WTC11 (cell line): Measurements from ENCODE around the gene RND3. TPM values are rescaled to one million over a fixed set of nuclear protein-coding genes. Genes with fewer than 3 reads are reported as not detected.

ENCODE experiments used
- ATAC-seq: fragments of 200-7000 bp; cut with Tn5 transposase; 2 replicates; pipeline ENCODE4 v1.10.0; 2021; ENCODE audit warnings: mild to moderate bottlenecking, moderate library complexity
- CTCF ChIA-PET: fragments of 300-600 bp; sonication (Branson Sonifier 250); formaldehyde crosslinking; loops from one replicate; lab custom pipeline; 2021; ENCODE audit warnings: antibody characterized with exemption; lab: Charles Lee
- POLR2A ChIA-PET: fragments of 350-600 bp; sonication (Branson Sonifier 250); formaldehyde crosslinking; loops from one replicate; lab custom pipeline; 2021; ENCODE audit warnings: antibody characterized with exemption; lab: Charles Lee
- DNase-seq: peaks from one replicate; pipeline ENCODE4 v3.0.0; 2021; ENCODE audit warnings: low spot score
- H3K27ac Mint-ChIP-seq: 2 replicates; pipeline ENCODE4 v1.8.0; 2021; ENCODE audit warnings: mixed read lengths
- H3K27me3 Mint-ChIP-seq: 2 replicates; pipeline ENCODE4 v1.8.0; 2021; ENCODE audit warnings: low read depth, mild to moderate bottlenecking, moderate library complexity, mixed read lengths
- H3K36me3 Mint-ChIP-seq: 2 replicates; pipeline ENCODE4 v1.8.0; 2021; ENCODE audit warnings: mixed read lengths
- H3K4me1 Mint-ChIP-seq: 2 replicates; pipeline ENCODE4 v1.8.0; 2022; ENCODE audit warnings: mixed read lengths
- H3K4me3 Mint-ChIP-seq: 2 replicates; pipeline ENCODE4 v1.8.0; 2021; ENCODE audit warnings: mild to moderate bottlenecking, moderate library complexity, mixed read lengths
- H3K9me3 Mint-ChIP-seq: 2 replicates; pipeline ENCODE4 v1.8.0; 2021; ENCODE audit warnings: mixed read lengths
- CREB1 ChIP-seq: sonication (generic); formaldehyde crosslinking; IDR thresholded peaks from 2 replicates; pipeline ENCODE4 v1.8.0; 2023; ENCODE audit warnings: mild to moderate bottlenecking, missing genetic modification reagents
- ELF4 ChIP-seq: sonication (generic); formaldehyde crosslinking; IDR thresholded peaks from 2 replicates; pipeline ENCODE4 v1.8.1; 2022; ENCODE audit warnings: low read depth, mild to moderate bottlenecking, moderate library complexity, missing genetic modification reagents
- ESRRA ChIP-seq: sonication (generic); formaldehyde crosslinking; IDR thresholded peaks from 2 replicates; pipeline ENCODE4 v1.8.1; 2022; ENCODE audit warnings: mild to moderate bottlenecking, missing genetic modification reagents, borderline replicate concordance
- FOXJ3 ChIP-seq: sonication (generic); formaldehyde crosslinking; IDR thresholded peaks from 2 replicates; pipeline ENCODE4 v1.9.0; 2021; ENCODE audit warnings: missing genetic modification reagents, mild to moderate bottlenecking, borderline replicate concordance
- FOXK1 ChIP-seq: sonication (generic); formaldehyde crosslinking; IDR thresholded peaks from 2 replicates; pipeline ENCODE4 v1.8.0; 2022; ENCODE audit warnings: mild to moderate bottlenecking, moderate library complexity, missing genetic modification reagents
- HMGA2 ChIP-seq: fragments of 250-450 bp; sonication (Bioruptor Pico); IDR thresholded peaks from 2 replicates; pipeline ENCODE4 v1.4.0; 2021; ENCODE audit warnings: mild to moderate bottlenecking, moderate library complexity
- JAZF1 ChIP-seq: fragments of 250-450 bp; sonication (Bioruptor Pico); IDR thresholded peaks from 2 replicates; pipeline ENCODE4 v1.9.0; 2021; ENCODE audit warnings: moderate library complexity, mild to moderate bottlenecking, inconsistent platforms
- KAT7 ChIP-seq: sonication (generic); formaldehyde crosslinking; IDR thresholded peaks from 2 replicates; pipeline ENCODE4 v1.8.1; 2023; ENCODE audit warnings: missing genetic modification reagents, mild to moderate bottlenecking, borderline replicate concordance
- NFE2L1 ChIP-seq: sonication (generic); formaldehyde crosslinking; IDR thresholded peaks from 2 replicates; pipeline ENCODE4 v1.8.1; 2023; ENCODE audit warnings: missing genetic modification reagents
- PRRX2 ChIP-seq: fragments of 250-450 bp; sonication (Bioruptor Pico); IDR thresholded peaks from 2 replicates; pipeline ENCODE4 v1.8.0; 2021; ENCODE audit warnings: mild to moderate bottlenecking
- TCF7 ChIP-seq: sonication (generic); formaldehyde crosslinking; IDR thresholded peaks from 2 replicates; pipeline ENCODE4 v1.8.0; 2022; ENCODE audit warnings: mild to moderate bottlenecking, low read depth, missing genetic modification reagents, moderate library complexity
- TEAD1 ChIP-seq: sonication (generic); formaldehyde crosslinking; IDR thresholded peaks from 2 replicates; pipeline ENCODE4 v1.8.0; 2022; ENCODE audit warnings: mild to moderate bottlenecking, missing genetic modification reagents
- TEAD4 ChIP-seq: sonication (generic); formaldehyde crosslinking; IDR thresholded peaks from 2 replicates; pipeline ENCODE4 v1.8.0; 2022; ENCODE audit warnings: mild to moderate bottlenecking, missing genetic modification reagents
- ZNF138 ChIP-seq: sonication (generic); formaldehyde crosslinking; conservative IDR thresholded peaks from 2 replicates; pipeline ENCODE4 v1.8.1; 2022; ENCODE audit warnings: mild to moderate bottlenecking, moderate library complexity, missing genetic modification reagents
- ZNF232 ChIP-seq: sonication (generic); formaldehyde crosslinking; IDR thresholded peaks from 2 replicates; pipeline ENCODE4 v1.8.0; 2022; ENCODE audit warnings: mild to moderate bottlenecking, missing genetic modification reagents
- ZNF263 ChIP-seq: sonication (generic); formaldehyde crosslinking; IDR thresholded peaks from 2 replicates; pipeline ENCODE4 v1.8.1; 2022; ENCODE audit warnings: low read depth, mild to moderate bottlenecking, moderate library complexity, missing genetic modification reagents
- total RNA-seq: library from RNA; stranded (reverse); gene quantifications from 3 replicates; pipeline ENCODE4 v1.2.3, GENCODE V29; 2021
- TF ChIP-seq, protein P1 (sequence below): sonication (generic); formaldehyde crosslinking; IDR thresholded peaks from 2 replicates; pipeline ENCODE4 v1.8.1; 2023; ENCODE audit warnings: mild to moderate bottlenecking, missing genetic modification reagents, borderline replicate concordance
- TF ChIP-seq, protein P2 (sequence below): fragments of 250-450 bp; sonication (Bioruptor Pico); IDR thresholded peaks from 2 replicates; pipeline ENCODE4 v1.8.0; 2021; ENCODE audit warnings: mild to moderate bottlenecking
- TF ChIP-seq, protein P3 (sequence below): fragments of 250-450 bp; sonication (Bioruptor Pico); IDR thresholded peaks from 2 replicates; pipeline ENCODE4 v1.9.0; 2021; ENCODE audit warnings: moderate library complexity, mild to moderate bottlenecking, inconsistent platforms, borderline replicate concordance
- TF ChIP-seq, protein P4 (sequence below): sonication (generic); formaldehyde crosslinking; IDR thresholded peaks from 2 replicates; pipeline ENCODE4 v1.8.1; 2023; ENCODE audit warnings: mild to moderate bottlenecking, missing genetic modification reagents

RND3 gene
- total RNA-seq, 1 experiment from 2014 or later, result 64.4 TPM

DNA sequence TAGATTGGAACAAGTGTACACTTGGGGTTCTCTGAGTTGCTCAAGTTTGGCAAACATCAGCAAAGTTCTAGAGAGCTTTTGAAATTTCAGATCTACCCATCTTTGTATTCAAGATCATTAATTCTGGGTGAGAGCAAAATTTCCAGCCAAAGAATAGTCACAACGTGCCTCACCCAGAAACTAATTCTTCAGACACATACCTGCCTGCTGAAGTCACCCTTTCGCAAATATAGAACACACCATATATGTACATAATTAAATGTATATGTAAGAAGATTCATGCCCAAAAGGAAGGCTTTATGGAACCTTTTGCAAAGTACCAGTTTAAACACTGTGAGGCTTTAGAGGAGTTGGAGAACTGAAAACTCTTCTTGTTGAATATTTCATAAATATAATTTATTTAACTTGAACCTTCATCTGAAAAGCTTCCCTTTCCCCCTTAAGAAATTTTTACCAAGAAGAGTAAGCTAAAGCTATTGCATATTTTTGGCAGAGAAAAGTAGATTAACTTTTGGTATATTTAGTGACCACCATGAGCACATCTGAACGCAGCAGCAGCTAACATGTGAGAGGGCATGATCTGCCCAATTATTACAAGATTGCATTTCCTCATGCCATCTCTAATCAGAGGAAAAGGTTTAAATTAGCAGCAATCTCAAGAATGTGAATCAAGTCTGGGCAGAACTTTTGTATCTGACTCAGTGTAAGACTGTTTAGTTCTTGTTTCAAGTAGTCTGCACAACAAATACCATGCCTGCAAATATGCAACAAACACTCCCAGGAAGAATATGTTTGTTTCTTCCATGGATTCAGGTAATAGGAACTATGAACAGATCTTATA, 8.2 kb downstream of the RND3 start (continued):
- TF ChIP-seq, protein P1, sequence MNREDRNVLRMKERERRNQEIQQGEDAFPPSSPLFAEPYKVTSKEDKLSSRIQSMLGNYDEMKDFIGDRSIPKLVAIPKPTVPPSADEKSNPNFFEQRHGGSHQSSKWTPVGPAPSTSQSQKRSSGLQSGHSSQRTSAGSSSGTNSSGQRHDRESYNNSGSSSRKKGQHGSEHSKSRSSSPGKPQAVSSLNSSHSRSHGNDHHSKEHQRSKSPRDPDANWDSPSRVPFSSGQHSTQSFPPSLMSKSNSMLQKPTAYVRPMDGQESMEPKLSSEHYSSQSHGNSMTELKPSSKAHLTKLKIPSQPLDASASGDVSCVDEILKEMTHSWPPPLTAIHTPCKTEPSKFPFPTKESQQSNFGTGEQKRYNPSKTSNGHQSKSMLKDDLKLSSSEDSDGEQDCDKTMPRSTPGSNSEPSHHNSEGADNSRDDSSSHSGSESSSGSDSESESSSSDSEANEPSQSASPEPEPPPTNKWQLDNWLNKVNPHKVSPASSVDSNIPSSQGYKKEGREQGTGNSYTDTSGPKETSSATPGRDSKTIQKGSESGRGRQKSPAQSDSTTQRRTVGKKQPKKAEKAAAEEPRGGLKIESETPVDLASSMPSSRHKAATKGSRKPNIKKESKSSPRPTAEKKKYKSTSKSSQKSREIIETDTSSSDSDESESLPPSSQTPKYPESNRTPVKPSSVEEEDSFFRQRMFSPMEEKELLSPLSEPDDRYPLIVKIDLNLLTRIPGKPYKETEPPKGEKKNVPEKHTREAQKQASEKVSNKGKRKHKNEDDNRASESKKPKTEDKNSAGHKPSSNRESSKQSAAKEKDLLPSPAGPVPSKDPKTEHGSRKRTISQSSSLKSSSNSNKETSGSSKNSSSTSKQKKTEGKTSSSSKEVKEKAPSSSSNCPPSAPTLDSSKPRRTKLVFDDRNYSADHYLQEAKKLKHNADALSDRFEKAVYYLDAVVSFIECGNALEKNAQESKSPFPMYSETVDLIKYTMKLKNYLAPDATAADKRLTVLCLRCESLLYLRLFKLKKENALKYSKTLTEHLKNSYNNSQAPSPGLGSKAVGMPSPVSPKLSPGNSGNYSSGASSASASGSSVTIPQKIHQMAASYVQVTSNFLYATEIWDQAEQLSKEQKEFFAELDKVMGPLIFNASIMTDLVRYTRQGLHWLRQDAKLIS (CRISPR knock-in tag), result no peak
- TF ChIP-seq, protein P2, sequence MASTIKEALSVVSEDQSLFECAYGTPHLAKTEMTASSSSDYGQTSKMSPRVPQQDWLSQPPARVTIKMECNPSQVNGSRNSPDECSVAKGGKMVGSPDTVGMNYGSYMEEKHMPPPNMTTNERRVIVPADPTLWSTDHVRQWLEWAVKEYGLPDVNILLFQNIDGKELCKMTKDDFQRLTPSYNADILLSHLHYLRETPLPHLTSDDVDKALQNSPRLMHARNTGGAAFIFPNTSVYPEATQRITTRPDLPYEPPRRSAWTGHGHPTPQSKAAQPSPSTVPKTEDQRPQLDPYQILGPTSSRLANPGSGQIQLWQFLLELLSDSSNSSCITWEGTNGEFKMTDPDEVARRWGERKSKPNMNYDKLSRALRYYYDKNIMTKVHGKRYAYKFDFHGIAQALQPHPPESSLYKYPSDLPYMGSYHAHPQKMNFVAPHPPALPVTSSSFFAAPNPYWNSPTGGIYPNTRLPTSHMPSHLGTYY (CRISPR knock-in tag), result no peak
- TF ChIP-seq ELF4 (CRISPR knock-in tag) (no peak), ZNF138 (no peak), ZNF232 (no peak), HMGA2 (no peak), ZNF263 (CRISPR knock-in tag) (no peak), KAT7 (CRISPR knock-in tag) (no peak), ESRRA (CRISPR knock-in tag) (no peak), PRRX2 (no peak)
- TF ChIP-seq, protein P3, sequence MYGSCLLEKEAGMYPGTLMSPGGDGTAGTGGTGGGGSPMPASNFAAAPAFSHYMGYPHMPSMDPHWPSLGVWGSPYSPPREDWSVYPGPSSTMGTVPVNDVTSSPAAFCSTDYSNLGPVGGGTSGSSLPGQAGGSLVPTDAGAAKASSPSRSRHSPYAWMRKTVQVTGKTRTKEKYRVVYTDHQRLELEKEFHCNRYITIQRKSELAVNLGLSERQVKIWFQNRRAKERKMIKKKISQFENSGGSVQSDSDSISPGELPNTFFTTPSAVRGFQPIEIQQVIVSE (CRISPR knock-in tag), result no peak

DNA sequence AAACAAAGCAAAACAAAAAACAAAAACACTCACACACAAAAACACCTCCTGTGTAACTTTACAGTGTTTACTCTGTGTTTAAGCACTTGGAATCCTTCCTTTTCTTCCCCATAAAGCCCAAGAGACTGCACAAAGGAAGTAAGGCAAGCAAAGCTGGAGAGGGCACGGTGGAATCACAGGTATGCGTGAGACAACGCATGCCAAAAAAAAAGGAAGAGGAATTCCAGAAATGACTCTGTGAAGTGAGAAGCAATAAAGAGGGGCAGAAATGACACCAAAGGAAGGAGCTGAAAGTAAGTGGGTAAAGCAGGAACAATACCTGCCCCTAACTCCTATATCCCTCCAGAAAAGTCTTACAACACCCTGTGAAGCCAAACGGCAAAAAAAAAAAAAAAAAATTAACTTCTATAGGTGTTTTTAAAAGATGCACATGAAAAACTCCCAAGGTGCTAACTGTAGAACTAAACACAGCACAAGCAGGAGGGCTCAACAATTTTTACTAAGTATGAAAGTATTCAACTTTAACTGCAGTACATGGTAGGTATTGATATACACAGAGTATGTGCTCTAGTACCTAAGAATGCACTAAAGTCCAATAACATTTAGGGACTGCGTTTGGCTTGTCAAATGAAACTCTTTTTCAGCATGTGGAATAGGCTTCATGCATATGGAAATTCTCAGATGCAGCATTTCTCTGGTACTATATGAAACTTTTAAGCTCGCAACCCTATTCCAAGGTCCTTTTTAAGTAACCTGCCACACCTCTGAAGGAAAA, 9.1 kb downstream of the RND3 start:
- H3K27me3 Mint-ChIP-seq, result no peaks in the 10 kb centered on the region
- H3K9me3 Mint-ChIP-seq, result no peaks in the 10 kb centered on the region
- ChIA-PET CTCF (no interaction called here), POLR2A (no interaction called here)
- peak overlapping the region; percentile 80 for H3K27ac Mint-ChIP-seq
- peak; percentile 49 for ATAC-seq
- no peak for TF ChIP-seq TCF7 (CRISPR knock-in tag)
- no peak for TF ChIP-seq TEAD4 (CRISPR knock-in tag)
- TF ChIP-seq CREB1 (CRISPR knock-in tag), result no peak
- DNase-seq, result no peak
- peak overlapping the region; percentile 20 for H3K4me3 Mint-ChIP-seq
- H3K36me3 Mint-ChIP-seq, result peaks cover 46% of the 10 kb centered on the region
- peaks cover 85% of the 10 kb centered on the region for H3K4me1 Mint-ChIP-seq

DNA sequence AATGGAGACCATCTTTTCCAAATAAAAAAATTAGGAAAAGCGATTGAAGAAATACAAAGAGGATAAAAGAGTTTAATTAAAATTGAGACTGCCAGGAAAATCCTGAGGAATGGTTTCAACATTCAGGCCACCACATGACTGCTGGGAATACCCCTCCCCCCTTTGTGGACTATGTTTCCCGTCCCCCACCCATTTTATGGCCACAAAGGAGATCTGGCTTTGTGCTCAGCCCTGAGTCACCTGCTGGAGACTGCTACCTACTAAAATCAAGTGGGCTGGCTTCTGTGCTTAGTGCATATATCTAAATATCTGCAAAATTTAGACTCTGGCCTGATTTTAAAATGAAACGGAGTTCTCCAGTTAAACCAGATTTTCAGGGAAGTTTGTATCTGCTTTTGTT, 10.1 kb downstream of the RND3 start:
- no peaks in the 10 kb centered on the region for H3K27me3 Mint-ChIP-seq
- DNase-seq, result no peak
- peaks cover 50% of the 10 kb centered on the region for H3K36me3 Mint-ChIP-seq
- ChIA-PET POLR2A (no interaction called here), CTCF (interaction anchor here (0.6 kb wide), 1 partner anchor 34 kb away, joined by 3 read pairs; no protein-coding TSS in a partner anchor)
- H3K9me3 Mint-ChIP-seq, result no peaks in the 10 kb centered on the region
- H3K4me3 Mint-ChIP-seq, result peak overlapping the region; percentile 22
- peaks cover 81% of the 10 kb centered on the region for H3K4me1 Mint-ChIP-seq
- no peak for TF ChIP-seq ZNF232
- TF ChIP-seq, protein P4, sequence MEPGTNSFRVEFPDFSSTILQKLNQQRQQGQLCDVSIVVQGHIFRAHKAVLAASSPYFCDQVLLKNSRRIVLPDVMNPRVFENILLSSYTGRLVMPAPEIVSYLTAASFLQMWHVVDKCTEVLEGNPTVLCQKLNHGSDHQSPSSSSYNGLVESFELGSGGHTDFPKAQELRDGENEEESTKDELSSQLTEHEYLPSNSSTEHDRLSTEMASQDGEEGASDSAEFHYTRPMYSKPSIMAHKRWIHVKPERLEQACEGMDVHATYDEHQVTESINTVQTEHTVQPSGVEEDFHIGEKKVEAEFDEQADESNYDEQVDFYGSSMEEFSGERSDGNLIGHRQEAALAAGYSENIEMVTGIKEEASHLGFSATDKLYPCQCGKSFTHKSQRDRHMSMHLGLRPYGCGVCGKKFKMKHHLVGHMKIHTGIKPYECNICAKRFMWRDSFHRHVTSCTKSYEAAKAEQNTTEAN, result no peak
- TF ChIP-seq NFE2L1 (CRISPR knock-in tag), result no peak
- TF ChIP-seq FOXJ3 (CRISPR knock-in tag), result no peak
- no peak for TF ChIP-seq JAZF1
- TF ChIP-seq TEAD1 (CRISPR knock-in tag), result no peak
- no peak for TF ChIP-seq FOXK1 (CRISPR knock-in tag)
- TF ChIP-seq, all 79 proteins: peak for 0
- ATAC-seq, result no peak
- H3K27ac Mint-ChIP-seq, result peak overlapping the region; percentile 75
